ENCODE data around the gene METRN. TPM values are rescaled to one million over a fixed set of nuclear protein-coding genes. Genes with fewer than 3 reads are reported as not detected.

METRN gene
- total and polyA plus RNA-seq, 7 experiments from 2014 or later, result 3.7 to 5.1 (median 4.8) TPM

GRCh38 chr16:764848-765487, 50.0 kb downstream of the METRN start:
- Mint-ChIP-seq H3K4me1 (no peaks in the 10 kb centered on the region), H3K36me3 (no peaks in the 10 kb centered on the region), H3K4me3 (no peak overlapping the region), H3K27ac (no peak overlapping the region), H3K9me3 (no peaks in the 10 kb centered on the region), H3K27me3 (peaks cover 0 to 3% (median 0%) of the 10 kb centered on the region in 5 donors)
- no peaks in the 10 kb centered on the region for H3K4me1 ChIP-seq (ENCODE audit: control insufficient read depth in 2 of 2, insufficient read depth in 2 of 2, low read length in 2 of 2)
- no peaks in the 10 kb centered on the region for H3K36me3 ChIP-seq (ENCODE audit: control insufficient read depth in 2 of 3, insufficient read depth in 3 of 3, low read length in 3 of 3)
- H3K27ac ChIP-seq (ENCODE audit: low read depth, low read length), result no peak overlapping the region
- ATAC-seq (no peak), DNase-seq (no peak)
- POLR2A ChIA-PET, result no interaction called here
- no peaks in the 10 kb centered on the region for H3K27me3 ChIP-seq (ENCODE audit: control insufficient read depth in 2 of 2, insufficient read depth in 2 of 2, low read length in 2 of 2)
- H3K9me3 ChIP-seq (ENCODE audit: control insufficient read depth in 2 of 3, low read length in 3 of 3), result no peaks in the 10 kb centered on the region
- intact Hi-C loops (cut with micrococcal nuclease), result no loop called here
- CTCF ChIA-PET, result no interaction called here
- no peak overlapping the region for H3K4me3 ChIP-seq (ENCODE audit: low read length)

GRCh38 chr16:765488-765865, 50.6 kb downstream of the METRN start:
- CTCF ChIA-PET, result no interaction called here
- POLR2A ChIA-PET, result no interaction called here

GRCh38 chr16:766008-766819, 51.3 kb downstream of the METRN start:
- ATAC-seq (no peak), DNase-seq (no peak)
- POLR2A ChIA-PET, result no interaction called here

More at GRCh38 chr16:765488-765865, 50.6 kb downstream of the METRN start:
- no peaks in the 10 kb centered on the region for H3K27me3 ChIP-seq (ENCODE audit: control insufficient read depth in 2 of 2, insufficient read depth in 2 of 2, low read length in 2 of 2)
- Mint-ChIP-seq H3K27me3 (peaks cover 0 to 3% (median 0%) of the 10 kb centered on the region in 5 donors), H3K27ac (no peak overlapping the region), H3K4me3 (no peak overlapping the region), H3K4me1 (no peaks in the 10 kb centered on the region), H3K36me3 (no peaks in the 10 kb centered on the region), H3K9me3 (no peaks in the 10 kb centered on the region)
- DNase-seq (no peak), ATAC-seq (no peak)
- H3K9me3 ChIP-seq (ENCODE audit: control insufficient read depth in 2 of 3, low read length in 3 of 3), result no peaks in the 10 kb centered on the region
- no peak overlapping the region for H3K4me3 ChIP-seq (ENCODE audit: low read length)
- H3K4me1 ChIP-seq (ENCODE audit: control insufficient read depth in 2 of 2, insufficient read depth in 2 of 2, low read length in 2 of 2), result no peaks in the 10 kb centered on the region
- no peak overlapping the region for H3K27ac ChIP-seq (ENCODE audit: low read depth, low read length)
- H3K36me3 ChIP-seq (ENCODE audit: control insufficient read depth in 2 of 3, insufficient read depth in 3 of 3, low read length in 3 of 3), result no peaks in the 10 kb centered on the region
- intact Hi-C loops (cut with micrococcal nuclease), result no loop called here

GRCh38 chr16:766820-767640, 52.1 kb downstream of the METRN start:
- Mint-ChIP-seq H3K27me3 (peaks cover 0 to 3% (median 0%) of the 10 kb centered on the region in 5 donors), H3K9me3 (no peaks in the 10 kb centered on the region), H3K4me3 (no peak overlapping the region), H3K27ac (no peak overlapping the region), H3K4me1 (no peaks in the 10 kb centered on the region), H3K36me3 (no peaks in the 10 kb centered on the region)
- Histone ChIP-seq H3K27ac (ENCODE audit: low read depth, low read length) (no peak overlapping the region), H3K4me3 (ENCODE audit: low read length) (no peak overlapping the region), H3K36me3 (ENCODE audit: control insufficient read depth in 2 of 3, insufficient read depth in 3 of 3, low read length in 3 of 3) (no peaks in the 10 kb centered on the region), H3K9me3 (ENCODE audit: control insufficient read depth in 2 of 3, low read length in 3 of 3) (no peaks in the 10 kb centered on the region), H3K4me1 (ENCODE audit: control insufficient read depth in 2 of 2, insufficient read depth in 2 of 2, low read length in 2 of 2) (no peaks in the 10 kb centered on the region), H3K27me3 (ENCODE audit: control insufficient read depth in 2 of 2, insufficient read depth in 2 of 2, low read length in 2 of 2) (no peaks in the 10 kb centered on the region)
- DNase-seq (no peak), ATAC-seq (no peak)
- intact Hi-C loops (cut with micrococcal nuclease), result no loop called here
- ChIA-PET POLR2A (no interaction called here), CTCF (interaction anchor here (0.6 kb wide), 1 partner anchor 716 kb away, joined by 3 read pairs; no protein-coding TSS in a partner anchor)

More at GRCh38 chr16:766008-766819, 51.3 kb downstream of the METRN start:
- H3K27me3 Mint-ChIP-seq, result peaks cover 0 to 3% (median 0%) of the 10 kb centered on the region in 5 donors
- Histone ChIP-seq H3K9me3 (ENCODE audit: control insufficient read depth in 2 of 3, low read length in 3 of 3) (no peaks in the 10 kb centered on the region), H3K27me3 (ENCODE audit: control insufficient read depth in 2 of 2, insufficient read depth in 2 of 2, low read length in 2 of 2) (no peaks in the 10 kb centered on the region), H3K4me1 (ENCODE audit: control insufficient read depth in 2 of 2, insufficient read depth in 2 of 2, low read length in 2 of 2) (no peaks in the 10 kb centered on the region), H3K36me3 (ENCODE audit: control insufficient read depth in 2 of 3, insufficient read depth in 3 of 3, low read length in 3 of 3) (no peaks in the 10 kb centered on the region), H3K27ac (ENCODE audit: low read depth, low read length) (no peak overlapping the region), H3K4me3 (ENCODE audit: low read length) (no peak overlapping the region)
- CTCF ChIA-PET, result interaction anchor here (0.6 kb wide), 1 partner anchor 717 kb away, joined by 3 read pairs; no protein-coding TSS in a partner anchor
- H3K36me3 Mint-ChIP-seq, result no peaks in the 10 kb centered on the region
- intact Hi-C loops (cut with micrococcal nuclease), result no loop called here
- H3K4me3 Mint-ChIP-seq, result no peak overlapping the region
- no peaks in the 10 kb centered on the region for H3K9me3 Mint-ChIP-seq
- H3K27ac Mint-ChIP-seq, result no peak overlapping the region
- H3K4me1 Mint-ChIP-seq, result no peaks in the 10 kb centered on the region

GRCh38 chr16:767743-768235, 52.9 kb downstream of the METRN start:
- CTCF ChIA-PET, result no interaction called here
- Mint-ChIP-seq H3K4me1 (no peaks in the 10 kb centered on the region), H3K27me3 (peaks cover 0 to 3% (median 0%) of the 10 kb centered on the region in 5 donors), H3K9me3 (no peaks in the 10 kb centered on the region), H3K27ac (no peak overlapping the region), H3K4me3 (no peak overlapping the region), H3K36me3 (no peaks in the 10 kb centered on the region)
- no peak for DNase-seq
- POLR2A ChIA-PET, result no interaction called here
- no peaks in the 10 kb centered on the region for H3K4me1 ChIP-seq (ENCODE audit: control insufficient read depth in 2 of 2, insufficient read depth in 2 of 2, low read length in 2 of 2)
- intact Hi-C loops (cut with micrococcal nuclease), result no loop called here
- H3K4me3 ChIP-seq (ENCODE audit: low read length), result no peak overlapping the region
- ATAC-seq, result no peak
- no peaks in the 10 kb centered on the region for H3K27me3 ChIP-seq (ENCODE audit: control insufficient read depth in 2 of 2, insufficient read depth in 2 of 2, low read length in 2 of 2)
- H3K36me3 ChIP-seq (ENCODE audit: control insufficient read depth in 2 of 3, insufficient read depth in 3 of 3, low read length in 3 of 3), result no peaks in the 10 kb centered on the region
- H3K9me3 ChIP-seq (ENCODE audit: control insufficient read depth in 2 of 3, low read length in 3 of 3), result no peaks in the 10 kb centered on the region
- no peak overlapping the region for H3K27ac ChIP-seq (ENCODE audit: low read depth, low read length)

GRCh38 chr16:768428-768827, 53.5 kb downstream of the METRN start:
- intact Hi-C loops (cut with micrococcal nuclease), result no loop called here
- CTCF ChIA-PET, result no interaction called here
- Histone ChIP-seq H3K4me3 (ENCODE audit: low read length) (no peak overlapping the region), H3K27me3 (ENCODE audit: control insufficient read depth in 2 of 2, insufficient read depth in 2 of 2, low read length in 2 of 2) (no peaks in the 10 kb centered on the region), H3K27ac (ENCODE audit: low read depth, low read length) (no peak overlapping the region), H3K36me3 (ENCODE audit: control insufficient read depth in 2 of 3, insufficient read depth in 3 of 3, low read length in 3 of 3) (no peaks in the 10 kb centered on the region), H3K4me1 (ENCODE audit: control insufficient read depth in 2 of 2, insufficient read depth in 2 of 2, low read length in 2 of 2) (no peaks in the 10 kb centered on the region), H3K9me3 (ENCODE audit: control insufficient read depth in 2 of 3, low read length in 3 of 3) (no peaks in the 10 kb centered on the region)
- no peaks in the 10 kb centered on the region for H3K4me1 Mint-ChIP-seq
- ATAC-seq (no peak), DNase-seq (no peak)
- no peak overlapping the region for H3K27ac Mint-ChIP-seq
- H3K27me3 Mint-ChIP-seq, result peaks cover 0 to 3% (median 0%) of the 10 kb centered on the region in 5 donors
- H3K9me3 Mint-ChIP-seq, result no peaks in the 10 kb centered on the region
- no peak overlapping the region for H3K4me3 Mint-ChIP-seq
- POLR2A ChIA-PET, result no interaction called here
- no peaks in the 10 kb centered on the region for H3K36me3 Mint-ChIP-seq

All from naive thymus-derived CD4-positive, alpha-beta T cell (primary cell).